GM19467 (cell line): ENCODE data around the gene LCE1D.

Experiments
- ATAC-seq: cut with Tn5 transposase; IDR thresholded peaks from one replicate; pipeline ENCODE4 v1.9.1; 2021; ENCODE audit warnings: mild to moderate bottlenecking, moderate library complexity; ENCODE audit not compliant: unreplicated experiment

The LCE1D gene

DNA sequence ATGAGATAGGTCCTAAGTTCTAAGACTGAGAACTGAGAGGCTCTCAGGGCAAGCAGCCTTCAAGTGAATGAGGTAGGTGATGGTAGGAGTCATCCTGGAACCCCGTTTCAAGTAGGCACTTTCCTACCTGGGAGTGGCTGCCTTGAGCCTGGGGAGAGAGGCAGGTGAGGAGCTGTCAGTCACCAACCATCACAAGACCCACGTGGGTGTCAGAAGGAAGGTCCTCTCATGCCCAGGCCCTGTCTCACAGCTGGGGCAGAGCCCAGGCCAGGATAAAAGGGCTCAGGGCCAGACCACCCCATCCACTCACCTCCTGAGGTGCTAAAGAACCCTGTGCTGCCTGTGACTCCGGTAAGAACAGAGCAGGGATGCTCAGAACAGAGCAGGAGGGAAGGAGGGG lies at the start of gene LCE1D:
TSS of gene LCE1D (plus strand) at position 301 of the 400 bp plus-strand sequence. CDS start 1,074 bp downstream, outside the sequence.
- ATAC-seq = no peak

DNA sequence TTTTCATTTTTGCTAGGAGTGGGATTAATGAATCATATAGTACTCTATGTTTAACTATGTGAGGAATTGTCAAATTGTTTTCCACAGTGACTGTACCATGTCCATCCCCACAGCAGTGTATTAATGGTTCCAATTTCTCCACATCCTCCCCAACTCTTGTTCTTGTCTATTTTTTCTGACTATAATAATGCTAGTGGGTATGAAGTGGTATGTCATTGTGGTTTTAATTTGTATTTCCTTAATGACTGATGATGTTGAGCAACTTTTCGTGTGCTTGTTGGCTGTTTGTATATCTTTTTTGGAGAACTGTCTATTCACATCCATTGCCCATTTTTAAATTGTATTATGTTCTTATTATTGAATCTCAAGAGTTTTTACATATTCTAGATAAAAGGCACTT lies 48.7 kb upstream of the LCE1D start:
- no peak for ATAC-seq

GRCh38 chr1:152752225-152752624 lies 44.3 kb upstream of the LCE1D start:
- ATAC-seq = no peak

- ATAC-seq = no peak
These were observed 42.9 kb upstream of the LCE1D start for GRCh38 chr1:152753586-152753985.

GRCh38 chr1:152756872-152757271 lies 39.6 kb upstream of the LCE1D start:
- ATAC-seq = no peak

DNA sequence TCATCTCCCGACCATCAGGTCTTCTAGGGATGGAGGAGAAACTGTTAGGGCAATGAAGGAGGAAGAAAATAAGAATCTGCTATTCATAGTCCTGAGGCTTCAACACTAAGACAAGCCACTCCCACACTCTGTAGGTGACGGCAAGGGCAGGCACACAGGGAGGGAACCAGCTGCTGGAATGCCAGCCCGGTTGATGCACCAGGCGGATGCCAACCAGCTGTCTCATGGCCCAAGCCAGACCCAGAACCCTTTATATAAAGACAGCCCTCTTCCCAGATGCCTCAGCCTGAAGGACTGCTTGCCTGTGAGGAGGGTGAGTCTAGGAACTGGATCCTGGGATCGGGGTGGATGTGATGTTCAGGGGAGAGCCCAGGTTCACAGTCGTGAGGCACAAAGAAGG lies 38.8 kb upstream of the LCE1D start, which contains the start of gene KPRP:
TSS of gene KPRP (plus strand) at position 279 of the 400 bp plus-strand sequence. CDS start 1,564 bp downstream, outside the sequence.
- no peak for ATAC-seq

DNA sequence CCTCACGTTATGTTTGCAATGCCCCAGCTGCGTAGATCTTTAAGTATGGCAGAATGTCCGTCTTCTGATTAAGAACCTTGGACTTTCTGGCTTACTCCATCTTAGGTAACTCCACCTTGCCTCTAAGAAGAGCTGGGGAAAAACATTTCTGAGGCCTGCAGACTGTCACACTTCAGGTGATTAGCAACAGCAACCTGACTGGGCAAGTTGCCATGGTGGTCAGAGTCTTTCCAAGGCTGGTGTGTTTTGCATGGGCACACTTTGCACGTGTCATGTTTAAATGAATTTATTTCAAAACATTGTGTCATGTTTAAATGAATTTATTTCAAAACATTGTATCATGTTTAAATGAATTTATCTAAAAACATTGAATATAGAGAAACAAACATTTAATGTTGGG lies 37.9 kb upstream of the LCE1D start:
- no peak for ATAC-seq

- ATAC-seq = no peak
These were observed 36.9 kb upstream of the LCE1D start for GRCh38 chr1:152759453-152760173.

GRCh38 chr1:152760551-152761190 lies 35.9 kb upstream of the LCE1D start:
- no peak for ATAC-seq

GRCh38 chr1:152761609-152762213 lies 34.8 kb upstream of the LCE1D start:
- no peak for ATAC-seq

DNA sequence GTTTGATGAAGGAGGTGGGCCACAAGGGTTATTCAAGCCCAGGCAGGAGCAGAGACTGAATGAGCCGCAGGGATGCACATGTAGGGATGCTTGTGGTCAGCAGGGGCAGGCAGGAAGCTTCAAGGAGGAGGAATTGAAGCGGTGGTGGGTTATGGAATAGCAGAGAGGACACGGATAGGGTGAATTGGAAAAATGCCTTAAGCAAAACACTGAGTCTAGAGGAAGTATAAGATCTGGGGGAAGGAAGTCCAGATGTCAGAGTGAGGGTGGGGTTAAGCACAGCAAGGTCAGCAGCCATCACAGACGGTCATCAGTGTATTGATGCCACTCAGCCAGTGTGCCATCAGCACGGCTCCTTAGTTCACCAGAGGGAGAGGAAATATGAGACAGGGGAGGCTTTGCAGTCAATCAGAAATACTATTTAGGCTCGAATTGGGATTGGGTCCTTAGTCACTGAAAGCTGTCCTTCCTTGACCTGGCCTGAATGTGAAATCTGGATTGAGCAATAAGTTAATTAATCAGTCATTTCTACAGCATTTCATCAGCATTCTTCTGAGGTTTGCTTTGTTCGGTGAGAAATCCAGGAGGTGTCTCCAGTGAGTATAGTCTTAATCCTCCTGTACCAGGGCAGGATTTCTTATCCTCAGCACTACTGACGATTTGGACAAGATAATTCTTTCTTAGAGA lies 27.5 kb upstream of the LCE1D start:
- no peak for ATAC-seq

DNA sequence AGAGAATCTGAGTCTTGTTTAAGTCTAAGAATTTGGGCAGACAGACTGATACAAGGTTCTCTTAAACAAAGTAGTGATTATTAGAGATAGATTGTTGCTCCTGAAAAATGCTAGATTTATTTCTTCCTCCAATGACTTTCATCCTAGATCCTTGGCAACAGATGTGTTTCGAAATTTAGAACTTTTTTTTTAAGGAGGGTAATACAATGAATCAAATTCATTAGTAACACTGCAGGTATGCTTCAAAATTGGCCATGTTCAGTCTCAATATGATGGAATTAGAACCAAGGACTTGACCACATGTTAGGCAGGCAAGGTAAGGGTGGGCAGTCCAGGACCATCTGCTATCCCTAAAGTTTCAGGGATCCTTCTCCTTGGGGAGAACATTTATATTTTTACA lies 26.1 kb upstream of the LCE1D start:
- ATAC-seq = no peak

GRCh38 chr1:152774875-152775274 lies 21.6 kb upstream of the LCE1D start, which contains the start of gene LCE1F:
LCE1F (plus strand) TSS chr1:152775140; CDS start chr1:152776372, 1,232 bp downstream.
- ATAC-seq = no peak

DNA sequence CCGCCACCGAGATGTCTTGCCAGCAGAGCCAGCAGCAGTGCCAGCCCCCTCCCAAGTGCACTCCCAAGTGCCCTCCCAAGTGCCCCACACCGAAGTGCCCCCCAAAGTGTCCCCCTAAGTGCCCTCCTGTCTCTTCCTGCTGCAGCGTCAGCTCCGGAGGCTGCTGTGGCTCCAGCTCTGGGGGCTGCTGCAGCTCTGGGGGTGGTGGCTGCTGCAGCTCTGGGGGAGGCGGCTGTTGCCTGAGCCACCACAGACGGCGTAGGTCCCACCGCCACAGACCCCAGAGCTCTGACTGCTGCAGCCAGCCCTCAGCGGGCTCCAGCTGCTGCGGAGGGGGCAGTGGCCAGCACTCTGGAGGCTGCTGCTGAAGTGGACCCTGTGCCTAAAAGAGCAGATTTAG lies 20.2 kb upstream of the LCE1D start:
- no peak for ATAC-seq

- ATAC-seq = no peak
These were observed 18.9 kb upstream of the LCE1D start for GRCh38 chr1:152777510-152778137.

- no peak for ATAC-seq
These were observed 13.4 kb upstream of the LCE1D start for GRCh38 chr1:152783095-152783494.

- ATAC-seq = no peak
These were observed 10.4 kb upstream of the LCE1D start, which contains the start of gene LCE1E for GRCh38 chr1:152786077-152786476. LCE1E (plus strand) TSS chr1:152786257; CDS start chr1:152787300, 1,043 bp downstream.

DNA sequence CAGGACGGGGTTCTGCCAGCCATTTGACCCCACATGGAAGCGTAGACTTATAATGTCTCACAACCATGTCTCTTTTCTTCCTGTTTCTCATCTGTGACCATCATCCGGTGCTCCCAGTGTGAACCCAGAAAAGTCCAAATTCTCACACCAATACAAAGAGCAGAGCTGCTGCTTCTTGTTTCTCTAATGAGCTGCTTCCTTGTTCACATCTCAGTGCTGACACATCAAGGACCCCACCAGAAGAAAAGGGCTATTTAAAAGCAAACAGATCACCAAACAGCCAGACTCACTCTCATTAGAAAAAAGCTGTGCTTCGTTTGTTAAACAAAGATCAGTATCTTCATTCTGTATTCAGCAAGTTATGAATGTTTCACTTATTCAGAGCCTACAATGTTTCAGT lies 835 bp upstream of the LCE1D start:
- no peak for ATAC-seq

GRCh38 chr1:152801333-152801732 lies 4.8 kb downstream of the LCE1D start:
- no peak for ATAC-seq

DNA sequence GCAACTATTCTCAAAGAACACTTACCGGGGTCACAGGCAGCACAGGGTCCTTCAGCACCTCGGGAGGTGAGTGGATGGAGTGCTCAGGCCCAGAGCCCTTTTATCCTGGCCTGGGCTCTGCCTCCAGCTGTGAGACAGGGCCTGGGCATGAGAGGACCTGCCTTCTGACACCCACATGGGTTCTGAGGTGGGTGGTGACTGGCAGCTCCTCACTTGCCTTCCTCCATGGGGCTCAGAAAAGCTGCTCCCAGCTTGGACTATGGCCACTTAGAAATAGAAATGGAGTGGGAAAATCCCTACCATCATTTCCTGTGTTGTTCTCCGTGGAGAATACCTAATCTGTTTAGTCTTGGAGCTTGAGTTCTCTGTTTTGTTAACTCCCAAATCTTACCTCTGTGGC lies 10.1 kb downstream of the LCE1D start, which contains the start of gene LCE1C:
TSS of gene LCE1C (minus strand) at position 76 of the 400 bp plus-strand sequence. CDS start 1,173 bp downstream, outside the sequence.
- ATAC-seq = no peak

DNA sequence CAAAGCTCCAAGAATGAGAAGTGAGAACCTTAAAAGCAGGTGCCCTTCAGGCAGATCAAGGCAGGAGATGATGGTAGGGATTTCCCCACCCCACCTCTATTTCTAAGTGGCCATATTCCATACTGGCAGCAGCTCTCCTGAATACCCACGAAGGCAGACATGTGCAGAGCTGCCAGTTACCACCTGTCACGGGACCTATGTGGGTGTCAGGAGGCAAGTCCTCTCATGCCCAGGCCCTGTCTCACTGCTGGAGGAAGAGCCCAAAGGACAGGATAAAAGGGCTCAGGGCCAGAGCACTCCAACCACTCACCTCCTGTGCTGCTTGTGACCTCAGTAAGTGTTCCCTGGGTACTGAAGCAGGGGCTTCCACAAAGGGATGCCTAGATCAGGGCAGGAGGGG lies 14.5 kb downstream of the LCE1D start:
- no peak for ATAC-seq
